ENCODE measurements around the gene ZNF469. TPM values are rescaled to one million over a fixed set of nuclear protein-coding genes. Genes with fewer than 3 reads are reported as not detected.

The ZNF469 gene
- total and polyA plus RNA-seq, 2 donors (not counting 3 experiments of a cell fraction or from before 2014, with no cell fraction given): 0.90 to 5.7 TPM

DNA sequence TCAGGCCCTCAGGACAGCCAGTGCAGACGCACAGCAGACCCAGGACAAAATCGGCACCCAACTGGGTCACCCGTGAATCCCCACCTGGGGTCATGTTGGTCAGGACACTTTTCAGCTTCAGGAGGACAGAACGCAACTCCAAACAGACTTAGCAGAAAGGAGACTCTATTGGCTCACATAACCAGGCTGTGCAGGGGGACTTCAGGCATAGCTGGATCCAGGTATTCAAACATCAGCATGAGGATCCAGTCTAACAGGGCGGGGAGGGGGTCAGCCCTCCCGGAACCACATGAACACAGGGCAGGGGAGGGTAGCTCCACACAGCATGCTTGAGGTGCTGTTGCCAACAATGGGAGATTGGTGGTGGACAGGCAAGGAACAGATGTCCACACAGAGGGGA, 22.0 kb downstream of the ZNF469 start:
- H3K9me1 ChIP-seq (replicated peaks; ENCODE audit: control insufficient read depth, extremely low read depth, insufficient read depth, low read length): no peaks in the 10 kb centered on the region
- no peaks in the 10 kb centered on the region for H3K27me3 ChIP-seq (ENCODE audit: control insufficient read depth in 2 of 2, insufficient read depth in 2 of 2, low read length in 2 of 2)
- dilution Hi-C loops (cut with MboI; ENCODE audit: extremely low pct_ligation_motif_present, low sequenced_read_pairs) (no loop called here), intact Hi-C loops (cut with micrococcal nuclease) (no loop called here)
- FAIRE-seq: no peak
- no peaks in the 10 kb centered on the region for H3K79me2 ChIP-seq (ENCODE audit: control insufficient read depth, insufficient read depth, low read length)
- H3K9me3 ChIP-seq (replicated peaks; ENCODE audit: control insufficient read depth, insufficient read depth, low read length): no peaks in the 10 kb centered on the region
- H3K36me3 ChIP-seq (ENCODE audit: control insufficient read depth in 2 of 2, extremely low read depth in 1 of 2, insufficient read depth in 2 of 2, low read length in 2 of 2): no peaks in the 10 kb centered on the region
- CTCF ChIA-PET: interaction anchor here (0.6 to 1.1 kb wide), 2 partner anchors 170 to 465 kb away, joined by 3 read pairs; no protein-coding TSS in a partner anchor
- no peak overlapping the region for H2AFZ ChIP-seq (ENCODE audit: low read depth, low read length)
- H3K4me1 ChIP-seq (ENCODE audit: control insufficient read depth, extremely low read depth, insufficient read depth, low read length): no peaks in the 10 kb centered on the region
- H3K9ac ChIP-seq (replicated peaks; ENCODE audit: extremely low read depth, insufficient read depth, low read length): no peak overlapping the region
- no peak for TF ChIP-seq JUN (IDR thresholded peaks at IDR 0.05; ENCODE audit: borderline replicate concordance, insufficient read depth, insufficient read length, low read depth)
- no peak for TF ChIP-seq MAX (IDR thresholded peaks at IDR 0.05; ENCODE audit: insufficient read depth, insufficient read length)
- TF ChIP-seq FOS (IDR thresholded peaks at IDR 0.05; ENCODE audit: borderline replicate concordance, insufficient read depth, low read length): no peak
- TF ChIP-seq GATA2 (IDR thresholded peaks at IDR 0.05; ENCODE audit: insufficient read depth, insufficient read length, low read depth, low read length): no peak
- no peak for TF ChIP-seq CTCF (IDR thresholded peaks at IDR 0.05; ENCODE audit: extremely low read depth in 1 of 2, insufficient read depth in 1 of 2, low read depth in 1 of 2, low read length in 2 of 2)
- TF ChIP-seq POLR2AphosphoS5 (IDR thresholded peaks at IDR 0.05; ENCODE audit: insufficient read depth, low read depth, low read length): no peak
- TF ChIP-seq POLR2A (IDR thresholded peaks at IDR 0.05; ENCODE audit: low read depth, low read length): no peak
- no peaks in the 10 kb centered on the region for H4K20me1 ChIP-seq (replicated peaks; ENCODE audit: control insufficient read depth, extremely low read depth, insufficient read depth, low read length)
- DNase-seq (ENCODE audit: low read depth, low spot score): no peak
- no TSS peak for BruUV-seq (replicated peaks)
- H3K4me2 ChIP-seq (ENCODE audit: insufficient read depth, low read length): no peak overlapping the region
- POLR2A ChIA-PET: no interaction called here
- H3K27ac ChIP-seq (ENCODE audit: insufficient read depth, low read depth, low read length): no peak overlapping the region
- H3K4me3 ChIP-seq (replicated peaks in 1 of 3; ENCODE audit: insufficient read depth in 1 of 3, low read depth in 1 of 3, low read length in 3 of 3): no peak overlapping the region
